KOPT-K1 (cell line): Measurements from ENCODE around the gene CCDC148.
"Not testable (repeated sequence)": the region's sequence is repeated elsewhere in the genome, so short reads cannot be mapped to it uniquely, and the experiment has no call there.

ENCODE experiments used
- H3K27ac ChIP-seq: fragments of 200-600 bp; sonication (generic); 2 replicates; pipeline ENCODE4 v1.5.1; 2016; ENCODE audit warnings: antibody characterized with exemption, mild to moderate bottlenecking, low read depth, low read length; ENCODE audit not compliant: poor library complexity, severe bottlenecking
- H3K36me3 ChIP-seq: fragments of 200-600 bp; sonication (generic); 2 replicates; pipeline ENCODE4 v1.5.1; 2017; ENCODE audit warnings: antibody characterized with exemption, mild to moderate bottlenecking, low read length, moderate library complexity; ENCODE audit not compliant: insufficient read depth
- H3K9me3 ChIP-seq: fragments of 200-600 bp; sonication (generic); 2 replicates; pipeline ENCODE4 v1.5.1; 2017; ENCODE audit warnings: antibody characterized with exemption, low read length, mild to moderate bottlenecking; ENCODE audit not compliant: insufficient read depth, poor library complexity, severe bottlenecking

Gene CCDC148

GRCh38 chr2:158488442-158489216 lies 32.1 kb upstream of the CCDC148 start:
- no peaks in the 10 kb centered on the region for H3K9me3 ChIP-seq
- no peaks in the 10 kb centered on the region for H3K36me3 ChIP-seq
- no peak overlapping the region for H3K27ac ChIP-seq

GRCh38 chr2:158487419-158487818 lies 30.9 kb upstream of the CCDC148 start:
- Histone ChIP-seq H3K9me3 (no peaks in the 10 kb centered on the region), H3K36me3 (no peaks in the 10 kb centered on the region), H3K27ac (no peak overlapping the region)

GRCh38 chr2:158486970-158487325 lies 30.4 kb upstream of the CCDC148 start:
- Histone ChIP-seq H3K27ac (no peak overlapping the region), H3K9me3 (no peaks in the 10 kb centered on the region), H3K36me3 (no peaks in the 10 kb centered on the region)

GRCh38 chr2:158486150-158486969 lies 29.8 kb upstream of the CCDC148 start:
- H3K9me3 ChIP-seq: no peaks in the 10 kb centered on the region
- no peaks in the 10 kb centered on the region for H3K36me3 ChIP-seq
- H3K27ac ChIP-seq: no peak overlapping the region

GRCh38 chr2:158484892-158485556 lies 28.5 kb upstream of the CCDC148 start:
- Histone ChIP-seq H3K36me3 (no peaks in the 10 kb centered on the region), H3K9me3 (no peaks in the 10 kb centered on the region), H3K27ac (no peak overlapping the region)

- no peak overlapping the region for H3K27ac ChIP-seq
- H3K36me3 ChIP-seq: no peaks in the 10 kb centered on the region
- H3K9me3 ChIP-seq: no peaks in the 10 kb centered on the region
Measured at GRCh38 chr2:158482594-158482993, 26.0 kb upstream of the CCDC148 start.

- Histone ChIP-seq H3K27ac (no peak overlapping the region), H3K9me3 (no peaks in the 10 kb centered on the region), H3K36me3 (no peaks in the 10 kb centered on the region)
Measured at GRCh38 chr2:158481116-158481515, 24.6 kb upstream of the CCDC148 start.

- no peak overlapping the region for H3K27ac ChIP-seq
- H3K36me3 ChIP-seq: no peaks in the 10 kb centered on the region
- H3K9me3 ChIP-seq: no peaks in the 10 kb centered on the region
Measured at GRCh38 chr2:158478816-158479215, 22.3 kb upstream of the CCDC148 start.

GRCh38 chr2:158478237-158478636 lies 21.7 kb upstream of the CCDC148 start:
- Histone ChIP-seq H3K9me3 (no peaks in the 10 kb centered on the region), H3K36me3 (no peaks in the 10 kb centered on the region), H3K27ac (no peak overlapping the region)

GRCh38 chr2:158477202-158477601 lies 20.6 kb upstream of the CCDC148 start:
- Histone ChIP-seq H3K9me3 (peaks cover 8% of the 10 kb centered on the region), H3K27ac (no peak overlapping the region), H3K36me3 (no peaks in the 10 kb centered on the region)

- H3K27ac ChIP-seq, H3K36me3 ChIP-seq, H3K9me3 ChIP-seq: not testable (repeated sequence)
Measured at GRCh38 chr2:158474526-158475011, 18.0 kb upstream of the CCDC148 start.

- Histone ChIP-seq H3K27ac (no peak overlapping the region), H3K9me3 (peaks cover 8% of the 10 kb centered on the region), H3K36me3 (no peaks in the 10 kb centered on the region)
Measured at GRCh38 chr2:158473719-158474392, 17.3 kb upstream of the CCDC148 start.

- not testable (repeated sequence) for H3K9me3 ChIP-seq, H3K36me3 ChIP-seq, H3K27ac ChIP-seq
Measured at GRCh38 chr2:158473300-158473699, 16.7 kb upstream of the CCDC148 start.

GRCh38 chr2:158472829-158473228 lies 16.3 kb upstream of the CCDC148 start:
- H3K27ac ChIP-seq, H3K9me3 ChIP-seq, H3K36me3 ChIP-seq: not testable (repeated sequence)

- H3K36me3 ChIP-seq: no peaks in the 10 kb centered on the region
- H3K9me3 ChIP-seq: no peaks in the 10 kb centered on the region
- H3K27ac ChIP-seq: no peak overlapping the region
Measured at GRCh38 chr2:158467248-158467647, 10.7 kb upstream of the CCDC148 start.
